GM19455 (cell line): ENCODE measurements around the gene IGSF6.
"Not testable (repeated sequence)": the region's sequence is repeated elsewhere in the genome, so short reads cannot be mapped to it uniquely, and the experiment has no call there.

Experiments used
- ATAC-seq: cut with Tn5 transposase; IDR thresholded peaks from one replicate; pipeline ENCODE4 v1.9.1; 2021; ENCODE audit not compliant: unreplicated experiment

Gene IGSF6

GRCh38 chr16:21630866-21631265, 21.5 kb downstream of the IGSF6 start:
- ATAC-seq, result not testable (repeated sequence)

- not testable (repeated sequence) for ATAC-seq
These were observed 22.5 kb downstream of the IGSF6 start for GRCh38 chr16:21629616-21630539.

GRCh38 chr16:21628772-21629171, 23.6 kb downstream of the IGSF6 start:
- ATAC-seq, result no peak

- ATAC-seq, result no peak
These were observed 24.2 kb downstream of the IGSF6 start for GRCh38 chr16:21628121-21628726.

- ATAC-seq, result no peak
These were observed 25.6 kb downstream of the IGSF6 start for GRCh38 chr16:21626659-21627277.

GRCh38 chr16:21625026-21625425, 27.4 kb downstream of the IGSF6 start:
- no peak for ATAC-seq

- no peak for ATAC-seq
These were observed 29.9 kb downstream of the IGSF6 start for GRCh38 chr16:21622545-21622944.

GRCh38 chr16:21620592-21620991, 31.8 kb downstream of the IGSF6 start:
- no peak for ATAC-seq

GRCh38 chr16:21619765-21620425, 32.5 kb downstream of the IGSF6 start:
- no peak for ATAC-seq

- no peak for ATAC-seq
These were observed 34.1 kb downstream of the IGSF6 start for GRCh38 chr16:21618281-21618680.

- no peak for ATAC-seq
These were observed 34.8 kb downstream of the IGSF6 start for GRCh38 chr16:21617607-21618006.

- no peak for ATAC-seq
These were observed 37.5 kb downstream of the IGSF6 start for GRCh38 chr16:21614896-21615295.

GRCh38 chr16:21613781-21614180, 38.6 kb downstream of the IGSF6 start:
- ATAC-seq, result no peak

GRCh38 chr16:21613361-21613760, 39.0 kb downstream of the IGSF6 start:
- ATAC-seq, result no peak

- ATAC-seq, result no peak
These were observed 40.6 kb downstream of the IGSF6 start for GRCh38 chr16:21611556-21612384.

- no peak for ATAC-seq
These were observed 41.2 kb downstream of the IGSF6 start for GRCh38 chr16:21611198-21611555.

GRCh38 chr16:21610766-21611165, 41.6 kb downstream of the IGSF6 start:
- ATAC-seq, result no peak

- no peak for ATAC-seq
These were observed 42.3 kb downstream of the IGSF6 start for GRCh38 chr16:21610006-21610544.

- no peak for ATAC-seq
These were observed 43.6 kb downstream of the IGSF6 start for GRCh38 chr16:21608639-21609328.

GRCh38 chr16:21605848-21606247, 46.6 kb downstream of the IGSF6 start:
- not testable (repeated sequence) for ATAC-seq
